ENCODE measurements around the gene ARHGEF10L. TPM values are rescaled to one million over a fixed set of nuclear protein-coding genes. Genes with fewer than 3 reads are reported as not detected.
"Not testable (repeated sequence)": the region's sequence is repeated elsewhere in the genome, so short reads cannot be mapped to it uniquely, and the experiment has no call there.

Gene ARHGEF10L
- total RNA-seq, 1 donor from 2014 or later = 20.4 TPM

DNA sequence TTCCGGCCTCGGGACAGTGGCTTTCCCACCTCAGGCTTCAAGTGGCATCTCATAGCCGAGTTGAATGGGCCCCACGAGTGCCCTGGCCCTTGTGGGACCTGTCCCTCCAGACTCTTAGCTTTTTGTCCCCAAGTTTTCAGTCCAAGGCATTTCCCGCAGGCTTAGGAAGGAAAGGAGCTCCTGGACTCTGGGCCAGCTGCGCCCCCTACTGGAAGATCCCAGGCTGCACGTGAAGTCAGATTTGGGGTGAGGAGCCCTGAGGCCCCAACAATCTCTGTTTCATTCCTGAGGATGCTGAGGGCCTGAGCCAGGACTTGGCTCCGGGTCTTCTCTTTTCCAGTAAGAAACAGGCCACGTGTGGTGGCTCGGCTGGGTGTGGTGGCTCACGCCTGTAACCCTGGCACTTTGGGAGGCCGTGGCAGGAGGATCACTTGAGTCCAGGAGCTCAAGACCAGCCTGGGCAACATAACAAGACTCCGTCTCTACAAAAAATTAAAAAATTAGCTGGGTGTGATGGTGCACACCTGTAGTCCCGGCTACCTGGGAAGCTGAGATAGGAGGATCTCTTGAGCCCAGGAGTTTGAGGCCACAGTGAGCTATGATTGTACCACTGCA, 67.4 kb downstream of the ARHGEF10L start:
- peak; percentile 2 for DNase-seq (ENCODE audit: extremely low read depth, low read depth, low spot score)

DNA sequence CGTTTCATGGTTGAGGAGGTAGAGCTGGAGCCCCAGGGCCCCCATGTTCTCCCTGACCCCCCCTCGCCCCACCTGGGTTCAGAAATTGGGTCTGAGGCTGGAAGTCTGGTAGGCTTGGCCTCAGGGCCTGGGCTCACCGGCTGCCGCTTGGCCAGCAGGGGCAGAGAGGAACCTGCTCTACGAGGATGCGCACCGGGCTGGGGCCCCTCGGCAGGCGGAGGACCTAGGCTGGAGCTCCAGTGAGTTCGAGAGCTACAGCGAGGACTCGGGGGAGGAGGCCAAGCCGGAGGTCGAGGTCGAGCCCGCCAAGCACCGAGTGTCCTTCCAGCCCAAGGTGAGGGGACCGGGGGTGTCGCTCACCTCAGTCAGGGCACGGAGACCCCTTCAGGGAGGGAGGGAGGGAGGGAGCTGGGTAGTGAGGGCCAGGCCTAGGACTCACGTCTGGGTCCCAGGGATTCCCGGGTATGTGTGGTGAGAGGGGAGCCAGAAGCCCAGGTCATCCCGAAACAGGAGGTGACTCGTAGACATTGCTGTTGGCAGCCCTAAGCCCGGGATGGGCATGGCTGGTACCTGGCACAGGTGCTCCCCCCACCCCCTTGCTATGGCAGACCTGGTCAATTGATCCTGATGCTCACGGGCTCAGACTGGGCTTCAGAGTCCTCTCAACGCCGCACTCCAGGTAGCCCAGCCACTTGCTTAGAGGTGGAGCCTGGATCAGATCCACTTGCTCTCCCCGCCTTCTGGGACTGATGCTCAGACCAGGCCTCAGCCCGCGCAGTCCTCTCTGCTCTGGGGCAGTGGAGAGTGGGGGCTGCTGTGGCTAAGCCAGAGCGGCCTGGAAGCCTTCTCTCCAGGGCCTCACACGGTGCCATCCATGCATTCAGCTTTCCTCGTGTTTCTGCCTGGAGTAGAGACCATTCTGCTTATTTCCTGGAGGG, 68.4 kb downstream of the ARHGEF10L start:
- DNase-seq (ENCODE audit: extremely low read depth, low read depth, low spot score) = no peak

DNA sequence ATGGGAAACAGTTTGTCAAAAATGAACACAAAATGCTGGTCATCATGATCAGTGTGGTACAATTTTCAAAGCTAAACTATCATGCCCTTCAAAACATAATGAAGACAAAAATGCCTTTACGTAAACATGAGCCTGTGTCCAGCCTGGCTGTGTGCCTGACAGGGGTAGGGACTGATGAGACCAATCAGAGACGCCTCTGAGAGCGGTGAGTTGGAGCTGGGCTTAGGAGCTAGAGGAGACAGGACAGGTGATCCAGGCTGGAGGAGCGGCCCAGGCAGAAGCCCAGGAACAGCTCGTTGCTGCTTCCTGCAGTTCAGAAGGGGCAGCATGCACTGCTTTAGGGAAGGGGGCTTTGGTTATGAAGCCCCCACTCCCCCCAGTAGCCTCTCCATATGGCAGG, 70.0 kb downstream of the ARHGEF10L start:
- no peak for DNase-seq (ENCODE audit: extremely low read depth, low read depth, low spot score)

DNA sequence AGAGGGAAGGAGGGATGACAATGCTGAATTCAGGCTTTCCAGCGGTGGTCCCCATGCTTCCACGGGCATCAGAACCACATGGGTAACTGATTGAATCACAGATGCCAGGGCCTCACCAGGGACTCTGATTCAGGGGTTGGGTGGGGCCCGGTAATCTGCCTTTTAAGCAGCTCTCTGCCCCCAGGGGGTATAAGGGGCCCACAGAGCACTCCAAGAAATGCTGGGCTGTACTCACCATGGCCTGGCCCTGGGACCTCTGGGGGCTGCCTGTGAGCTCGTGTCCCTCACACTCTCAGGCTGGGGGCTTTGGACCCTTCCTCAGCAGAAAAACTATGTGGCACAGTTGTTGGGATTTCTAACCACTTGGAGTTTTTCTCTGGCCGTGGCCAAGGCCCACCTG, 70.6 kb downstream of the ARHGEF10L start:
- DNase-seq (ENCODE audit: extremely low read depth, low read depth, low spot score) = no peak

DNA sequence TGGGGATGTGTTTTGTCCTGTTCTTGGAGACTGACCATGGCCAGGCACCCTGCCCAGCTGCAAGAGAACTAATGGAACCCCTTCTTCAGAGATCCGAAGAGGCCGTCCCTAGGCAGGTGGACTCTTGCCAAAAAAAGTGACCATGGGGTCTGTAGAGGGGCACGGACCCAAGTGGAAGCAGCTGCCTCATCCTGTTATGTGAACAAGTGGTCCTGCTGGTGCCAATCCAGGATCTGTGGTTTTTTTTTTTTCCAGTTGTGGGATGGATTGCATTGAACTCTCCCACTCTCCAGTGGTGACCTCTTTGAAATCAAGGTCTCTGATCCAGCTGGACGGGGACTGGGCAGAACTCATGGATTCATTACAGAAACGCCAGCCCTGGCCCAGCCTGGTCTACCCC, 71.2 kb downstream of the ARHGEF10L start:
- no peak for DNase-seq (ENCODE audit: extremely low read depth, low read depth, low spot score)

DNA sequence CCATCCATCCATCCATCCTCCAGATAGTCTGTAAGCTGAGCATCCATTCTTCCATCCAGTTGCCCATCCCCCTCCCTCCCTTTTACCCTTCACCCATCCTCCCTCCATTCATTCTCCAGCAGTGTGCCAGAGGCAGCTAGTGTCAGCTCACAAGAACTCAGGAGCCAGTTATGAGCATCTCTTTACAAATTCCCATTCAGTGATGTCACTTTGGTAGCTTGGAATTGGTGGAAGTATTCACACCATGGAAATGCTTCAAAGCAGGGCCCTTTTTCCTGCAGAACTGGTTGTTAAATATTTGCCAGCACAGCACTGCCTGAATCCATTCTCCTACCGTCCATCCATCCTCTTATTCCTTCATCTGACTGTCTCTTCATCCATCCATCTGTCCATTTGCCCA, 72.5 kb downstream of the ARHGEF10L start:
- no peak for DNase-seq (ENCODE audit: extremely low read depth, low read depth, low spot score)

DNA sequence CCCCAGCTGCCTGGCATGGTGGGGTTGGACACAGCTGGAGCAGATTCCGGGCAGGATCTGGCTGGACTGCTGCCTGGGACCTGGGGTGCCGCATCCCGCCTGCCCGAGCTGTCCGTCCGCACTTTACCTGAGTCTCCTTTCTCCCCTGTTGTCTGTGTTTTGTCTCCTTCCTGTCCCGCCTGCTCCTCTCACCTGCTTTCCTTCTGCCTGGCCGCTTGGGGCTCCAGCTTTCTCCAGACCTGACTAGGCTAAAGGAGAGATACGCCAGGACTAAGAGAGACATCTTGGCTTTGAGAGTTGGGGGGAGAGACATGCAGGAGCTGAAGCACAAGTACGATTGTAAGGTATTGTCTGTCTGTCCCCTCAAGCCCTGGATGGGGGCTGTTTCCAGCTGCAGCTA, 73.3 kb downstream of the ARHGEF10L start:
- no peak for DNase-seq (ENCODE audit: extremely low read depth, low read depth, low spot score)

DNA sequence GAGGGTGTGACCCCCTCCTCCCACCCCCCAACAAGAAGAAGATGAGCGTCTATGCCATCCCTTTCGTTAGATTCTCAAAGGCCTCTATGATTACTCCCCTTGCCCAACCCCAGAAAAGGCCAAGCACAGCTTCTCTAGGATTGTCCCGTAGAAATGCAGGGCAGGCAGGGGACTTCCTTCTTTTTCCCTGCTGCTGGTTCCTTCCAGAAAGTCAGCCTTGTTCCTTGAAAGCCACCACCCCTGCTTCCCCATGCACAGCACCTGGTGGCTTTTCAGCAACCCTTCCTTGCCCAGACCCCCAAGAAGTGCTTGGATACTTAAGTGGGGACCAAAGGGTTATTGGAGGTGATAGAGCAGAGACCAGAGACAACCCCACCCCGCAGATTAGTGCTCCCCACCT, 75.1 kb downstream of the ARHGEF10L start:
- DNase-seq (ENCODE audit: extremely low read depth, low read depth, low spot score) = no peak

DNA sequence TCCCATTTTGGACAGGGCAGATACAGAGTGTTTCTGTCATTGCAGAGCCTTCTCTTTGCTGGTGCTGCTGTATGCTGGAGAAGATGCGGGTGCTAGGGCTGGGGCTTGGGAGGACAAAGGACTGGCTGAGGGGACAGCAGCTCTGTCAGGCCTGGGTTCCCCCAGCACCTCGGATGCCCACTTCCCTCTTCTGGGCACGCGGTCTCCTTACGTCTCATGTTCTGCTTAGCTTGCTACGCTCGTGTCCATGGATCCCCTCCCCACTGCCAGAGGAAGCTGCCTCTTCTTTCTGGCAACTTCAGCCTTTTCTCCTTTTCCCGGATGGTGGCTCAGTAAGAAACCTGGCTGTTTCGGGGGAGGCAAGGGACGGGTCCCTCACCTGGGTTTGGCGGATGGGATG, 75.7 kb downstream of the ARHGEF10L start:
- no peak for DNase-seq (ENCODE audit: extremely low read depth, low read depth, low spot score)

DNA sequence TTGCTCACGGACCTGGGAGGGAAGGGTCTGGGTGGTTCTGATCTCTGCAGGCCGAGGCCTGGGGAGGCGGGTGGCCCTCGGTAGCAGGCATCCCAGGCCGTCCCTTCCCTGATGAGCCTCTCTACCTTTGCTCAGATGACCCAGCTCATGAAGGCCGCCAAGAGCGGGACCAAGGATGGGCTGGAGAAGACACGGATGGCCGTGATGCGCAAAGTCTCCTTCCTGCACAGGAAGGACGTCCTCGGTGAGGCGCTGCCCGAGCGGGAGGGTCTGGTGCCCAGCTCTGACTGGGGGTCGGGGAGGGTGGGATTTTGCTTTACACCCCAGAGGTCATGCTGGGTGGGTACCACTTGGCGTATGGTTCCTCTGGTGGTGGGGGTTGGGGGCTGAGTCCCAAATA, 76.5 kb downstream of the ARHGEF10L start:
- no peak for DNase-seq (ENCODE audit: extremely low read depth, low read depth, low spot score)

DNA sequence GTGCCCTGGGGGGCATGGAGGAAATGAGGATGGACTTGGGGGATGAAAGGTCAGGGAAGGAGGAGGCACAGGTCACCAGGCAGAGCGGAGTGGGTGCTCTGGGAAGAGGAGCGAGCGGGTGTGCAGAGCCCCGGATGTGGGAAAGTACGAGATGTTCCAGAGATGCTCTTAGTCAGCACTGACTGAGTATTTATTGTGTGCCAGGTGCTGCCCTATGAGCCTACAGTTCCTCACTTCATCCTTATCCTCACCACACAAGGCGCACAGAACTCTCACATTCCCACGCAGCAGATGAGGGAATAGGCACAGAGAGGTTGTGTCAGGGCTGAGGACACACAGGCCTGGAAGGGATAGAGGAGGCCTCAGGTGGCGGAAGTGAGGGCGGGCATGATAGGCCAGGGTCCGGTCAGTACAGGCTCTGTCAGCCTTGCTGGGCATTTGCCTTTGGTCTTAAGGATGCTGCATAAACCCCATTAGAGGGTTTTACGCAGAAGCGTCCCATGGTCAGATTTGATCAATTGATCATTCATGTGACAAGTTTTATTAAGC, 77.3 kb downstream of the ARHGEF10L start:
- DNase-seq (ENCODE audit: extremely low read depth, low read depth, low spot score) = no peak

DNA sequence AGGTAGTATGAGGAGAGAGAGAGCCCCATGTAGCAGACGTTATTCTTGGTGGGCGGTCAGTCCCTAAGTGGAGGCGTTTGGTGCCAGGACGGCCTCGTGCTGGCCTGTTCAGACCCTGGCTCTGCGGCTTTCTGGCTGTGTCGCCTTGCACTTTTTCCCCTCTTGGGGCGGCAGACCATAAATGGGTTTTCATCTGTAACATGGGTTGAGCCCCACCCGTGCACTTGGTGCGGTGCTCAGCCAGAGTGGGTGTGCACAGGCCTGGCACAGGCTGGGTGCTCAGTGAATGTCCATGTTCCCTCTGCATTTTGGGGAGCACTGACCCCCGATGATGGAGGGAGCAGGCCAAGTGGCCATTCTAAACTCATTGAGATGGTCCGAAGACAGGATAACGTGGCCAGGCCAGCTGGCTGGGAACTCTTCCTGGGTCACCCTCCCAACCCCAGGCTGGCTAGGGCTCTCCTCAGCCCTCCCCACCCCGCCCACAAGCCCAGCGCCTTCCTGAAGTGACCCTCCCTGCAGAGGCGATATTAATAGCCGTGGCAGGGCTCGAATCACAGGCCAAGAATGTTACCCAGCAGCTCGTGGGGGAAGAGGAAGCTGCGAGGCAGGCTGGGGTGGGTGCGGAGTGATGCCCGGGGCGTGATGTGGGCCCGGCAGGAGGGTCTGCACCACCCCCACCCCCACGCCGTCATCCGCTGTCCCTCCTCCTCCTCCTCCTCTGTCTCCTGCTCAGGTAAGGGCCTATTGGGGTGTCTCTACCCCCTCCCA, 78.5 kb downstream of the ARHGEF10L start:
- DNase-seq (ENCODE audit: extremely low read depth, low read depth, low spot score) = no peak

DNA sequence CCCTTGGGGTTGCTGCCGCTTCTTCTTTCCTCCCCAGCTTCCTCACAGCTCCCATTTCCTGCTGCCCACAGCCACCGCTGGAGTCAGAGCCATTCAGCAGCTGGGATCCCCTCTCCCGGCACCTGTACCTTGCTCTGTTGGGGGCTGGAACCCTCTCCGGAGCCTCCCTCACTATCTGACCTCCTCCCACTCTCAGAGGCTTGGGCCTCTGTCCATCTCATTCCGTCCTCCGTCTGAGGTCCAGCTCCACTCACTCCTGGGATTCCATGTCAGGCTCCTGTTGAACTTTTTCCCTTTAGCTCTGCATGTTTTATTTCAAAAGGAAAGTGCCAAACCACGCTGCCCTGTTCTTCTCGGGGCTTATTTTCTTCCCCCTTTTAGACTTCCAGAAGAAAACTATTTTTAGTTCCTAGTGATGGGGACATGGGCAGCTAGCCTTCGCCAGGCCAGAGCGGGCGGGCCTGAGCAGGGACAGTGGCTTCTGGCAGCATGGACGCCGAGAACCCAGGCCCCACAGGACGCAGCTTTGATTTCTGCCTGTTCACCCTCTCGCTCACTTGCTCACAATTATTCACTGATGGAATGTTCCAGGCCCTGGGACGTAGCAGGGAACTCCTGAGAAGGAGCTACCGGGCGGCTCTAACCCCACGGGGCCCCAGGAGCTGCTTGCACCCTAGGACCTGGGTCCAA, 79.2 kb downstream of the ARHGEF10L start:
- no peak for DNase-seq (ENCODE audit: extremely low read depth, low read depth, low spot score)

DNA sequence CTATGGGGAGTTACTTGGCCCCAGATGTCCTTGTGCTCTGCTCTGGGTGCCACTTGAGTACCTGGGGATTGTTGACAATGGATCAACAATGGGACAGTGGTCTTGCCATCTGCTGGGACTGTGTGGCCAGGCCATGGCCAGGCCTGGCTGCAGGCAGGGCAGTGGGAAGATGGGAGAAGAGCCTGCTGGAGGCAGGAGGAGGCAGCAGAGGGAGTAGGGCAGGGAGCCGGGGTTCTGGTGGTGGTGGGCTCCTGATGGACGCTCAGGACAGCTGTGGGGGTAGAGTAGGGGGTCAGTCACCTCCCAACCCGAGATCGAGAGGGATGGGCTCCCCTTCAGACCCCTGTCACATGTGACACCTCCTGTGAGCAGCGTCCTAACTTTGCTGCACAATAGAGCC, 81.0 kb downstream of the ARHGEF10L start:
- DNase-seq (ENCODE audit: extremely low read depth, low read depth, low spot score) = no peak

DNA sequence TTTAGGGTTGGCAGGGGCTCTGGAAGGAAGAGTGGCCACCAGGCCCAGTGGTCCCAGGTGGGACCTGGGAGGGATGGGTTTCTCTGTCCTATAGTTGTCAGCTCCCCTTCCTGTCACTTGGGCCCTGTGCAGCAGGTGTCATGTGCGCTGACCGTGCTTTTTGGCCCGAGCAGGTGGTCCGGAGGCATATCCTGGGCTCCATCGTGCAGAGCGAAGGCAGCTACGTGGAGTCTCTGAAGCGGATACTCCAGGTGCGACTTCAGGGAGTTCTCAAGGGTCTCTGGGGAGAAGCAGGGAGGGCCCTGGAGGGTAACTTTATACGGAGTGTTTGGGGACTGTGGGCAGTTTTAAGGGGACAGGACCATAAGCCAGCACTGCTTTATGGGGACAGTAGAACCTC, 82.2 kb downstream of the ARHGEF10L start:
- DNase-seq (ENCODE audit: extremely low read depth, low read depth, low spot score) = no peak

DNA sequence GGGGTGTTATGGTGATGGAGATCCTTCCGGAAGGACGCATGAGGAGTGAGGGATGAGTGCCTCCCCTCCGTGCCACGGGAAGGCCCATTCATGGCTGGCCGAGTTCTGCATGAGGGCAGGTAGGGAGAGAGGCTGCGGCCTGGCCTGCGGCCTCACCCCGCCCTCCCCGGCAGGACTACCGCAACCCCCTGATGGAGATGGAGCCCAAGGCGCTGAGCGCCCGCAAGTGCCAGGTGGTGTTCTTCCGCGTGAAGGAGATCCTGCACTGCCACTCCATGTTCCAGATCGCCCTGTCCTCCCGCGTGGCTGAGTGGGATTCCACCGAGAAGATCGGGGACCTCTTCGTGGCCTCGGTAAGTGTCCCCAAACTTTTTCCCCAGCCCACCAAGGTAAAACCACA, 83.3 kb downstream of the ARHGEF10L start:
- DNase-seq (ENCODE audit: extremely low read depth, low read depth, low spot score) = no peak

DNA sequence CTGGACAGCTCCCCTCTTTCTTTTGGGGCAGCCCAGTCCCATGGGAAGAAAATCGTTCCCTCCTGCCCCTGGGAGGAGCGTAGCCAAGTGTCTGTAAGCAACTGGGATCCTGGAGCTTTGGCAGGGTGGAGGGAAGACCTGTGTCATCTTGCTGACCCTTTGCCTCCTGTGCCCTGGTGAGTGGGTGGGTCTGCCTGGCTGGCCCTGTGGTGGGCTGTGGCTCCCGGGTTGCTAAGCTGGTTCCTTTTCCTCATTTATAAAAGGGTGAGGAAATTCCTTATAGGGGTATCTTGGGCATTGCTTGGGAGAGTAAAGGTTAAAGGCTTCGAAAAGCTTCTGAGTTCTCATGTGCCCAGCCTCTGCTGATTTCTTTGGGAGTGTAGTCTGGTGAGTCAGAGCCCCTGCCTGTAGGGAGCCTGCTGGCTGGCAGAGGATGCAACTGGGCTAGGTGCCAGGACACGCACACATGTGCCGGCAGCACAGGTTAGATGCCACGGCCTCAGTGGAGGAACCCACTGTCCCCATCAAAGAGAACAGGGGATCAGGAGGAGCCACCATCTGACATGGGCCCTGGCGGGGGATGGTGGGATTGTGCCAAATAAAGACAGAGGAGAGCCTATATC, 85.2 kb downstream of the ARHGEF10L start:
- no peak for DNase-seq (ENCODE audit: extremely low read depth, low read depth, low spot score)

DNA sequence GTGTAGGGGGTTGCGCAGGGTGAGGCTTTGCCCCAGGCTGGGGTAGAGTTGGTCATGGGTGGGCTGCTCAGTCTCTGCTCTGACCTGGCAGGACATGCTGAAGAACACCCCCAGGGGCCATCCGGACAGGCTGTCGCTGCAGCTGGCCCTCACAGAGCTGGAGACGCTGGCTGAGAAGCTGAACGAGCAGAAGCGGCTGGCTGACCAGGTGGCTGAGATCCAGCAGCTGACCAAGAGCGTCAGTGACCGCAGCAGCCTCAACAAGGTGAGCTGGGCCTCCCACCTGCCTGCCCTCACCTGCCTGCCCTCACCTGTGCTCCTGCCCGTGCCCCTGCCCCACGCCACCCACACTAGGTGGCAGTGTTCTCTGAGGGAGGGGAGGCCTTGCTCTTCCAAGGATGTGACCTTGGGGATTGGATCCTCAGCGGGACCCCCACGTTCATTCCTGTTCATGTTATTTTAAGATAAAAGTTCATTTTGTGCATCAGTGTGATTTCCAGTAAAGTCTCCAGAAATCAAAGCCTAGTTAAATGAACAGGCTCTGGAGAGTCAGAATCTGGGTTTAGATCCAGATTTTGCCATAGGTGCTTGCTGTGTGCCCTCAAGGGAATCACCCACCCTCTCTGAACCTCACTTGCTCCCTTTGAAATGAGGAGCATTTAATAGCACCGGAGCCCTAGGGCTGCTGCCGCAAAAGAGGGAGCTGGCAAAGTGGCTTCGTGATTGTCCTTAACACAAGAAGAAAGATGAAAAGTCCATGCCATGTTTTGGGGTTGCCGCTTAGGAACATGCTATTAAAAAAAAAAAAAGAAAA, 87.9 kb downstream of the ARHGEF10L start:
- no peak for DNase-seq (ENCODE audit: extremely low read depth, low read depth, low spot score)

DNA sequence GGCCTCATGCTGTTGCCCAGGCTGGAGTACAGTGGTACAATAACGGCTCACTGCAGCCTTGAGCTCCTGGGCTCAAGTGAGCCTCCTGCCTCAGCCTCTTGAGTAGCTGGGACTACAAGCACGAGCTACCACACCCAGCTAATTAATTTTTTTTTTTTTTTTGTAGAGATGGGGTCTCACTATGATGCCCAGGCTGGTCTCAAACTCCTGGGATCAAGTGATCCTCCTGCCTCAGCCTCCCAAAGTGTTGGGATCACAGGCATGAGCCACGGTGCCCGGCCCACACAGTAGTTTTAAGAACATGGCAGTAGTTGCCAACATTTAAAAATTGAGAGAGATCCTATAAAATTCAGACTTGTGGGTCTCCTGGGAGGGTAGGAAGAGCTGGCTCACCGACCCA, 89.5 kb downstream of the ARHGEF10L start:
- DNase-seq (ENCODE audit: extremely low read depth, low read depth, low spot score) = not testable (repeated sequence)

Measured in glomerular endothelial cell (primary cell).